Stimulated activated CD4-positive, alpha-beta T cell treated with anti-CD3 and anti-CD28 coated beads, TNF-alpha, amount 100 ng/mL, for 48 hours (primary cell): ENCODE data around the gene DCC.

Source experiments
- DNase-seq, 3 donors: peaks; one replicate each; pipeline ENCODE4 v3.0.0-alpha.2; 2020; ENCODE audit warnings: low read depth in 3 of 3

Gene DCC

DNA sequence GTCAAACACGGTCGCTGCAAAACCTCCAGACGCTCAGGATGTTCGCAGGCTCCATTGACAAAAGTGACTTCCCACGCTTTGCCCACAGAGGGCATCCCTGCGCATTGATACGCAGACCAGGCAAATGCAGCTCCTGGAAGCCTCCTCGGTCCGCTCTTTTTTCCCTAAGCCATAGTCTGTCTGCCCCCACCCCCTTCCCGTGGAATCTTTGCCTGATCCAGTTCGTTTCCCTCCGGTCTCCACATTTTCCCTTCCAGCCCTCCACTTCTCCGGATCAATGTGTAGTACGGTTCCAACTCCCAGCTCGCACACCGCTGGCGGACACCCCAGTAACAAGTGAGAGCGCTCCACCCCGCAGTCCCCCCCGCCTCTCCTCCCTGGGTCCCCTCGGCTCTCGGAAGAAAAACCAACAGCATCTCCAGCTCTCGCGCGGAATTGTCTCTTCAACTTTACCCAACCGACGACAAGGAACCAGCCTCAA, at the start of gene DCC:
TSS of gene DCC (plus strand) at position 307 of the 481 bp plus-strand sequence. CDS start 591 bp downstream, outside the sequence.
- DNase-seq: no peak

DNA sequence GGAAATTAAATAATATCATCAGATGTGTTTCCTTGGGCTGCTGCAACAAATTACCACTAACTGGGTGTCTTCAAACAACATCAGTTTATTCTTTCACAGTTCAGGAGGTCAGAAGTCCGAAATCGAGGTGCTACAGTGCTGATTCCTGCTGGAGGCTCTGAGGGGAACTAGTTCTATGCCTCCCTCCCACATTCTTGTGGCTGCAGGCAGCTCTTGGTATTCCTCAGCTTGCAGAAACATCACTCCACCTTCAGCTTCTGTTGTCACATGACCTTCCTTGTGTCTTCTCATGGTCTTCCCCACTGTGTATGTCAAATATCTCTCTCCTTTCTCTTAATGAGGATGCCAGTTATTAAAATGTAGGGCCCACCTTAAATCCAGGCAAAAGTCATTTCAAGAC, 29.3 kb upstream of the DCC start:
- no peak for DNase-seq

- DNase-seq: no peak
Observed at GRCh38 chr18:52311331-52311730, 28.7 kb upstream of the DCC start.

- DNase-seq: no peak
Observed at GRCh38 chr18:52312346-52312745, 27.7 kb upstream of the DCC start.

GRCh38 chr18:52313213-52313612, 26.8 kb upstream of the DCC start:
- no peak for DNase-seq

DNA sequence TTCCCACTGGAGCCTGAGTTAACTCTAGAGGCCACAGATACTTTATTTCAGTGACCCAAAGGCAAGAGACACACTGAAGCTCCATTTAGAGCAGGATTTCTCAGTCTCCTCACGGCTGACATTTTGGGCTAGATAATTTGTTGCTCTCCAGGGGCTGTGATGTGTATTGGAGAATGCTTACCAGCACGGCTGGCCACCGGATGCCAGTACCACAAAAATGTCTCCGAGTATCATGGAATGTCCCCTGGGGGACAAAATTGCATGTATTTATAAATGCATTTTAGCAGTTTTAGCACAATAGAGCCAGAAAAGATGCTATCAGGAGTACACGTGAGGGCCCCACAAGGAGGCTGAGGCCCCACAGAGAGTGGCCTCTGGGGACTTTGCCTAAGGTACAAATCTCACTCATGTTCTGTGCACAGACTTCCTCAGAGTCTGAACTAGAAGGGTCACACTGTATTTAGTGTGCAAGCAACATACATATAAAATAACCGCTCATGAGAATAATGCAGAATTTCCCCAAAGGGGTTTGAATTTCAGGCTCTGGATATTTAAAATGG, 20.5 kb upstream of the DCC start:
- no peak for DNase-seq

DNA sequence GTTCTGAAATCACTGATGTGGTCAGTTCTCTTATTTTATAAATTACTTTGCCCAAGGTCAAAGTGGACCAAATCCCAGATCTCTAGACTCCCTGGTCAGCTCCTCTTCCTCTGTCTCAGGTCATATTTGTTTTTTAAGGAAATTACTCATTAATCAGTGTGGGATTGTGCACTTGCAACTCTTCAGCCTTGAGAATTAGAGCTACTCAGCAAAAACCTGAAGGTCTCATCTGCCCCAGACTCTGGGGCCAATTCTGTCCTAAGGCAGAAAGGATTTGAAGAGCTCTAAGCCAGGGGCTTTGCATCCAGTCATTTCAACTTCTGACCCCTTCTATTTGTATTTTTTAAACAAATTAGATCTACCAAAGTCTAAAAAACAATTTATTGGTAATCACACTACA, 17.7 kb upstream of the DCC start:
- no peak for DNase-seq

GRCh38 chr18:52323802-52324201, 16.2 kb upstream of the DCC start:
- DNase-seq: no peak

DNA sequence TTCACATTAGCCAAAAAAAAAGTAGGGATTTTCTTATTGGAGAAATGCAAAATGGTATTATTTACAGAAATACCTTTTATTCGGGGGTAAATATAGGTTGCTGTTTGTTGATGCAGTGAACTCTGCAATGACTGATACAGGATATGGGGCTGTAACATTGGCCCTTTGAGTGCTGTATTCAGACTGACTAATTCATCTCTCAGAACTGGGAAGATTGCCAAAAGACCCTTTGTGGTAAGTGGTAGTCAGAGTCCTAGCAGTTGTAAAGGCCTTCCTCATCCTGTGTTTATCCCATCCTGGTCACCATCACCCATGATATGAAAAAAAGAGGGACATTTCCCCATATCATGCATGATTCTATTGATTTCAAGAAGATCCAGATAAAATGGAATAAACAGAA, 14.0 kb upstream of the DCC start:
- no peak for DNase-seq

DNA sequence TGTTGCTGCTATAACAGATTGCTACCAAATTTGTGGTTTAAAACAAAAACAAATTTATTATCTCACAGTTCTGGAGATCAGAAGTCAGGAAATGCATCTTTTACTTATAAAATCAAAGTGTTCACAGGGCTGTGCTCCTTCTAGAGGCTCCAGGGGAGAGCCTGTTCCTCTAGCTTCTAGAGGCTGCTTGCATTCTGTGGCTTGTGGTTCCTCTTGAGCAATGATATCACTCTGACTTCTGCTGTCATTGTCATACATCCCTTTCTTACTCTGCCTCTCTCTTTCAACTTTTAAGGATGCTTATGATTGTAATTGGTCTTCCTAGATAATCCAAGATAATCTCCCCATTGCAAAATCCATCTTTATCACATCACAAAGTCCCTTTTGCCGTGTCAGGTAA, 6.1 kb upstream of the DCC start:
- DNase-seq: no peak

DNA sequence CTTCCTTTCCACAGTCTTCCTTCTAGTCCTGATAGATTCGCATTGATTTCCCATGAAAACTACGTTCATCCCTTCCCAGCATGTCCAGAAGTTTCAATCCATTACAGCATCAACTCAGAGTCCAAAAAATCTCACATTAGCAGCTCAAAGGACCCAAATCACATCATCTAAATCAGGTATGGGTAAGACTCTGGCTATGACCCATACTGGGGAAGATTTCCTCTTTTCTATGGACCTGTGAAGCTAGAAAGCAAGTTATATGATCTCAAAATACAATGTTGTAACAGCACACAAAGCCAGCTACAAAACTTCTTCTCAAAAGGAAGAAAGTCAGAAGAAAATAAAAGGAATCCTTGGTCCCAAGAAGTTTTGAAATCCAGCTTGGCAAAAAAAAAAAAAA, 5.7 kb upstream of the DCC start:
- DNase-seq: no peak

DNA sequence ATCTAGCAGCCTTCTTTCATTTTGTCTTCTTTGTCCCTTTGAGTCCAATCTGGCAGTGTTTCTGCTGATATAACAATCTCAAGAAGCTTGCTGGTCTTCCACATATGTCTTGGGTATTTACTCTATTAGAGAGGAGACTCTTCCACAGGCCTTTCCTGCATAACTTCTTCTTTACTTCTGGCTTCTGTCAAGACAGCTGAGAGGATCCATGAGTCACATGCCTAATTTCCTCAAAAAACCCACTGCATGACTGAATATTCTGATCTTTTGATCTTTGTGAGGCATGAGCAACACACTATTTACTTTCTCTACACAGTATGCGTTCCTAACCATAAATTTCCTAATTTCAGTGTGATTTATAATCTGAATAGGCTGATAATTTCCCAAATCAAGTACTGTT, 5.1 kb upstream of the DCC start:
- DNase-seq: no peak

- DNase-seq: no peak
Observed at GRCh38 chr18:52337276-52337675, 2.7 kb upstream of the DCC start.

DNA sequence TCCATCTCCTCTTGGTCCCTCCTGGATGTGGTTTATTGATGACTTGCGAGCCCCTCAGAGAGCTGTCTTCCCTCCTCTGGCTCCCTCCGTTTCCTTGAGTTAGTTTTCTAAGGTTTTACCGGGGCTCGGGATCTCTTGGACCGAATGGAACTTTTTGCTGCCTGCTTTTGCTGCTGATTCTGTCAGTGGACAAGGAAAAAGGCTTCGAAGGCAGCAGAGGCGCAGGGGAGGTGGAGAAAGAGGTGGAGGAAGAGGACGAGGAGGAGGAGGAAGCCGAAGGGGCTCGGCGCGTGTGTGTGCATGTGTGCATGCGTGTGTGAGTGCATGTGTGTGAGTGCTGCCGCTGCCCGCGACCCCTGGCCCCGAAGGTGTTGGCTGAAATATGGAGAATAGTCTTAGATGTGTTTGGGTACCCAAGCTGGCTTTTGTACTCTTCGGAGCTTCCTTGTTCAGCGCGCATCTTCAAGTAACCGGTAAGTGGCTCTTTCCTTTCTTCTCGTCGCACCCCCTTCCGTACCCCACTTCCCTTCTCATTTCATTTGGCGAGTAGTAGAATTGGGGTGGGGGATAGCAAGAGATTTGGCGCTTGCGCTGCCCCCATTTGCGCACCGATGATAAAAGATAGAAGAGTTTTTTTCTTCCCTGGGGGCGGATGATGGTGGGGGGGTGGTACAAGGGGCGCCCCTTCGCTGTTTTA, 557 bp downstream of the DCC start:
- DNase-seq: no peak

DNA sequence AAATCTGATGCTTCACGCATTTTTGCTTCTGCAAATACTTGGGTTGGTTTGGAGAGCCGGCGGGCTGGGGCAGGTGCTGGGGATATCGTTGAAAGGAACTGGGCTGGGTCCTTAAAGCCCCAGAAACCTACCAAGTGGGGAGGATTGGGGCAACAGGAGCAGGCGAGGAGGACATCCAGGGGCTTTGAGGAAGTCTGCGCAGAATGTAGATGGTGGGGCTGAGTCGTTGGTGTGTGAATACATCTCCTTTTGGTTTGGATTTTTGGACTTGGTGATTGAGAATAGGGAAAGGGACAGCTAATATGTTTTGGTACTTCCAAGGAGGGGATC, 1.1 kb downstream of the DCC start:
- no peak for DNase-seq

GRCh38 chr18:52341608-52342381, 1.8 kb downstream of the DCC start:
- DNase-seq: no peak

DNA sequence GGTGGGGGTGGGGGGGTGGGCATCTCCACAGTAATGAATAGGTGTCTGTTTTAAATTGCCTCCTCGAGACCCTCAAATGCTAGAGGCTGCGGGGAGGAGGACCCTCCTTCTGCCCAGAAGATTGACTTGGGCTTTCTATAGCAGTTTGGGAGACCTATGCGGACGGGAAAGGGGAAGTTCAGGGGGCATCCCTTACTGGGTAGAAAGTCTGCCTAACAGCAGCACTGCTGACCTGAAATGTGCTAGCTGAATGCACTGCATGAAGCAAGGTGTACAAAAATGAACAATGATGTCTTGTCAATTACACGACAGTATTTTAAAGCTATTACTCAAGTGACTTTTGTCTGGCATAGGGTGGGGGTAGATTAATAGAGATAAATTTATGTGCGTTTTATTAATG, 2.5 kb downstream of the DCC start:
- DNase-seq: no peak

GRCh38 chr18:52343138-52343537, 3.1 kb downstream of the DCC start:
- DNase-seq: no peak

DNA sequence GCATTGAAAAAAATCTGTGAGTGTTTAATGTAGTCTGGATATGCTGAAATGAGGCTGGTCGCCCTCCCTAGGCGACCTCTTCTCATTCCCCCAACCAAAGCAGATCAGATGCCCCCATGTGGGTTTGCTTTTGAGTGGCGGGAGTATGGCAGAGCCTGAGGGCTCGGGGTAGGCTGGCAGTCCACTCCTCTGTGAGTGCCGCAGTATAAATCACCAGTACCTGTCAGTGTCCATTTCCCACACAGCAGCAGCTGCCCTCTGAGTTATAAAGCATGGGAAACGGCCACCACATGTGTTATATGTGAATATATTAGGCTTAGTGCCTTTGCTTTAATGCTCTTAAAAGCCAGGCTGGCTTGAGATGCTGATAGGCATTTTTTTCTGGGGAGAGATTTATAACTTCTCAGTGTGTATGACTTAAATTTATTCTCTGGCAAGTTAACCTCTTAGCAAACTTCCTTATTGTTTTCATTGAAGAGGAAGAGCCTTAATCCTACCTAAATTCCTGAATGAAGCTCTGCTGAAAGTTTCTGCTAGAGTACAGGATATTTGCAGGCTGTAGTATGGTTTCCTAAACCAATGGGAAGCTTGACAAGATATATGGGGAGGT, 3.8 kb downstream of the DCC start:
- no peak for DNase-seq

DNA sequence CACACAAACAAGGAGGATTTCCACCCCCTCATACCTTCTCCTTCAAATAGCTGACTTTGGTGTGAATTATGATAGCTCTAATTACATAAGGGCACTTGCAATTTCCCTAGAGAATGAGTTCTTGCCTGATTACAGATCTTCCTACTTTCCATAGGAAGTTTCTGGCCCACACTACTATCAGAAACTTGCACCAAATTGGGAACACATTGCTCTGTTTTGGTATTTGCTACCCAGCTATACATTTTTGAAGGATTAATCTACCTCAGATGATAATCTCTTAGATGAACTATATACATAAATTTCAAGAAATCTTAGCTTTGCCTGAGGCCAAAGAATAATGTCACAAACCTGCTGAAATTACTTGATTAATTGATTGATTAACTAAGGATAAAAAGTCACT, 4.9 kb downstream of the DCC start:
- DNase-seq: no peak

DNA sequence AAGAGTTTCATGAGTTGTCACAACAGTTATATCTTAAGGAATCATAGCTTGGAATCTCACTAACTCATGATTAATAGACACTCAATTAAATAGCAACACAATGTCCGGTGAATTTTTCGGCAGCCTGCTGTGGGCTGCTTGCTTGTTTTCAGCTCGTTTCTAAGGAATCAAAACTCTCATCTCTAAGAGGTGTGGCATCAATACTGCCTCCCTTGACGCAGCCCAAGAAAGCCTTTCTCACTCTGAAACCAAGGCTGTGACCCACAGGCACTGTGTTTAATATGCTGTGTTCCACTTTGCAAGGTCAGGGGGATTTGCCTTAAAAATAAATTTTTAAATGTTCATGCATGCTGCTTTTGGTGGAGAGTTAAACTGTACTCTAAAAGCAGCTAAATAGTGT, 5.4 kb downstream of the DCC start:
- DNase-seq: no peak

DNA sequence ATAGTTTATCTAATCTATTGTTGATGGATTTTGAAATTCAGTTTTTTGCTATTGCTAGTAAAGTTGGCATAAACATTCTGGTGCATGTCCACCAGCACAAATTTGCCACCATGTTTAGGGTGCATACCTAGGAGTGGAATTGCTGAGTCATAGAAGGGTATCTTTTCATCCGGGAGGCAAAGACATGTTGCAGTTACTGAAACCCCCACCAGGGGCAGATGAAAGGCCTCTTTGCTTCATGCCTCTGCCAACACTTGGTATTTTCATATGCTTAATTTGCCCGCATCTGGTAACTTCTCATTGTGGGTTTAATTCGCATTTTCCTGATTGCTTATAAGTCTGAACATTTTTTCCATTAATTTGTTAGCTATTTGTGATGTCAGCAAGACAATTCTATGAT, 8.2 kb downstream of the DCC start:
- DNase-seq: no peak

GRCh38 chr18:52349498-52349897, 9.5 kb downstream of the DCC start:
- no peak for DNase-seq
